ENCODE results near the gene RGS7.

DNA sequence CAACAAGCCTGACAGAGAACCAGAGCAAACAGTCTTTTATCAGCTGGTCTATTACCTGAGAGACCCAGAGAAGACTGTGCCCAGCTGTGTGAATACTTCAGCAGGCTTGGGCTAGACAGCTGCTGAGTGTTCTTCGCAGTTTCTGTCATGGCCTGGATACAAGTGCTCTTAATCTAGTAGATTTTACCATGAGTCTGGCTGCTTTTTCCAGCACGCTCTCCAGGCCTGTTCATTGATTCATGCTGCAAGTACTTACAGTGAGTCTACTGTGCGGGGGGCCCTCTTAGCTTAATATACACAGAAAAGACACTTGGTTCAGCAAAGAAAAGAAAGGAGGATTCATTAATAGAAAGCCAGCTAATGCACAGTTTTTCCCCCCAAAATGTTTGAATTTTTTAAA, 48.5 kb downstream of the RGS7 start:
- TF ChIP-seq, protein P1, sequence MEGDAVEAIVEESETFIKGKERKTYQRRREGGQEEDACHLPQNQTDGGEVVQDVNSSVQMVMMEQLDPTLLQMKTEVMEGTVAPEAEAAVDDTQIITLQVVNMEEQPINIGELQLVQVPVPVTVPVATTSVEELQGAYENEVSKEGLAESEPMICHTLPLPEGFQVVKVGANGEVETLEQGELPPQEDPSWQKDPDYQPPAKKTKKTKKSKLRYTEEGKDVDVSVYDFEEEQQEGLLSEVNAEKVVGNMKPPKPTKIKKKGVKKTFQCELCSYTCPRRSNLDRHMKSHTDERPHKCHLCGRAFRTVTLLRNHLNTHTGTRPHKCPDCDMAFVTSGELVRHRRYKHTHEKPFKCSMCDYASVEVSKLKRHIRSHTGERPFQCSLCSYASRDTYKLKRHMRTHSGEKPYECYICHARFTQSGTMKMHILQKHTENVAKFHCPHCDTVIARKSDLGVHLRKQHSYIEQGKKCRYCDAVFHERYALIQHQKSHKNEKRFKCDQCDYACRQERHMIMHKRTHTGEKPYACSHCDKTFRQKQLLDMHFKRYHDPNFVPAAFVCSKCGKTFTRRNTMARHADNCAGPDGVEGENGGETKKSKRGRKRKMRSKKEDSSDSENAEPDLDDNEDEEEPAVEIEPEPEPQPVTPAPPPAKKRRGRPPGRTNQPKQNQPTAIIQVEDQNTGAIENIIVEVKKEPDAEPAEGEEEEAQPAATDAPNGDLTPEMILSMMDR (IDR thresholded peaks at IDR 0.05) = no peak
- no peak for TF ChIP-seq POLR2A (IDR thresholded peaks at IDR 0.05; ENCODE audit: low read depth)

All from esophagus muscularis mucosa (tissue), 3 donors.